GM18505 (cell line): Measurements from ENCODE around the gene PLEKHA4.
"Not testable (repeated sequence)": the region's sequence is repeated elsewhere in the genome, so short reads cannot be mapped to it uniquely, and the experiment has no call there.

Experiments used
- ATAC-seq: cut with Tn5 transposase; IDR thresholded peaks from one replicate; pipeline ENCODE4 v1.9.1; 2021; ENCODE audit not compliant: unreplicated experiment
- POLR2A ChIP-seq: IDR thresholded peaks from 4 replicates; pipeline ENCODE4 v1.6.1; 2011; ENCODE audit warnings: borderline replicate concordance; ENCODE audit not compliant: insufficient read depth, insufficient read length; ENCODE audit errors: extremely low read depth

PLEKHA4 gene, protein sequence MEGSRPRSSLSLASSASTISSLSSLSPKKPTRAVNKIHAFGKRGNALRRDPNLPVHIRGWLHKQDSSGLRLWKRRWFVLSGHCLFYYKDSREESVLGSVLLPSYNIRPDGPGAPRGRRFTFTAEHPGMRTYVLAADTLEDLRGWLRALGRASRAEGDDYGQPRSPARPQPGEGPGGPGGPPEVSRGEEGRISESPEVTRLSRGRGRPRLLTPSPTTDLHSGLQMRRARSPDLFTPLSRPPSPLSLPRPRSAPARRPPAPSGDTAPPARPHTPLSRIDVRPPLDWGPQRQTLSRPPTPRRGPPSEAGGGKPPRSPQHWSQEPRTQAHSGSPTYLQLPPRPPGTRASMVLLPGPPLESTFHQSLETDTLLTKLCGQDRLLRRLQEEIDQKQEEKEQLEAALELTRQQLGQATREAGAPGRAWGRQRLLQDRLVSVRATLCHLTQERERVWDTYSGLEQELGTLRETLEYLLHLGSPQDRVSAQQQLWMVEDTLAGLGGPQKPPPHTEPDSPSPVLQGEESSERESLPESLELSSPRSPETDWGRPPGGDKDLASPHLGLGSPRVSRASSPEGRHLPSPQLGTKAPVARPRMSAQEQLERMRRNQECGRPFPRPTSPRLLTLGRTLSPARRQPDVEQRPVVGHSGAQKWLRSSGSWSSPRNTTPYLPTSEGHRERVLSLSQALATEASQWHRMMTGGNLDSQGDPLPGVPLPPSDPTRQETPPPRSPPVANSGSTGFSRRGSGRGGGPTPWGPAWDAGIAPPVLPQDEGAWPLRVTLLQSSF

DNA sequence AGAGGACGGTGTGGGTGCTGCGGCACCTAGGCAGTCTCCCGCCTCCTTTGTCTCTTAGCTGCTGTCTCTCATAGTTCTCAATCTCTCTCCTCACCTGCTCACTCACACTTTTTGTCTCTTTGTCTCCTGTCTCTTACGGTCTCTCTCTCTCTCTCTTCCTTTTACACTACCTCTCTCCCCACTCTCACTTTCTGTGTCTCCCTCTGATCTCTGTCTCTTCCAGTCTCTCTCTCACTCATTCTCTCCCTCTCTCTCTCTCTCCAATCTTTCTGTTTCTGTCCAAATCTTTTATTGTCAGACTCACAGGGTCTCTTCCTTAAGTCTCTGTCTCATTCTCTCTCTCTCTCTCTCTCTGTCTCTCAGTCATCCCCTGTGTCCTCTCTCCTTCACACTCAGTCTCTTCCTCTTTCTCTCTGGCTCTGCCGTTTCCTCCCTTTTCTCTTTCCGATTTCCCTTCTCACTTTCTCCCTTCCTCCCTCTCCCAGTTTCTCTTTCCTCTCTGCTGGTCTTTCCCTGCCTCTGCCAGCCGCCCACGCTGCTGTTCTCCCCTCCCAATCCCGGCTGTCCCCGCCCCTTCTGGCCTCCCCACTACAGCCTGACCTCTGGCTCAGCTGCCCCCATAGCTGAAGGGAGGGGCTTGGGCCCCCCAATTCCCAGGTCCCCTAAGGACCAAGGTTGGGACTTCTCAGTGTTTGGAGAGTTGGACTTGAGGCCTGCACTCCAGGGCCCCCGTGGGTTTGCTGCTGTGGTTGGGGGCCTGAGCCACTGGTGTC is at the start of gene PLEKHA4:
Gene PLEKHA4 (minus strand): TSS at position 504 of the 773 bp plus-strand sequence. CDS start 997 bp downstream, outside the sequence.
- no peak for TF ChIP-seq POLR2A
- no peak for ATAC-seq

DNA sequence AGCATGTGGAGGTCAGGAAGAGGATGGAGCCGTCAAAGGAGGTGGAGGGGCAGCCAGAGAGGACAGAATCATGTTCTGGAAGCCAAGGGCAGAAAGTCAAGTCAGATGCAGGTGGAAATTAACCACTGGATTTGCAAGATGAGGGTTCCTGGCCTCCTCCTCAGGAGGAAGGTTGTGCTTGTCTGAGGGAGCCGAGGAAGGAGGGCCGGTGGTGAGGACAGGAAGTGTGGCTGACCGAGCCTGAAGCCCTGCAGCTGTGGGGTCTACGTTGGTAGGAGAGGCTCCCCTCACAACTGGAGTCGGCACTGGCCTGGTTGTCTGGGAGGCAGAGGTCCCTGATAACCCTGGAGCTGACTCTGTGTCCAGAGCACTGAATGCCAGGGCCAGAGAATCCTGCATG is 49.7 kb upstream of the PLEKHA4 start:
- TF ChIP-seq POLR2A = no peak
- no peak for ATAC-seq

DNA sequence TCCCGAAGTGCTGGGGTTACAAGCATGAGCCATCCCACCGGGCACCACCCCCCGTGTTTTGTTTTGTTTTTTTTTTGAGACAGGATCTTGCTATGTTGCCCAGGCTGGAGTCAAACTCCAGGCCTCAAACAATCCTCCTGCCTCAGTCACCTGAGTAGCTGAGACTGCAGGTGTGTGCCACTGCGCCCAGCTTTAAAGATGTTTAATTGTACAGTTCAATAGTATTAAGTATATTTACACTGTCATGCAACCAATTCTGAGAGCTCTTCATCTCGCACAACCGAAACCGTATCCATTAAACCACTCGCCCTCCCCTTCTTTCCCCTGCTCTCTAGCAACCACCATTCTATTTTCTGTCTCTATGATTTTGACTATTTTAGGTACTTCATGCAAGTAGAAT is 47.3 kb upstream of the PLEKHA4 start:
- no peak for ATAC-seq
- TF ChIP-seq POLR2A = no peak

DNA sequence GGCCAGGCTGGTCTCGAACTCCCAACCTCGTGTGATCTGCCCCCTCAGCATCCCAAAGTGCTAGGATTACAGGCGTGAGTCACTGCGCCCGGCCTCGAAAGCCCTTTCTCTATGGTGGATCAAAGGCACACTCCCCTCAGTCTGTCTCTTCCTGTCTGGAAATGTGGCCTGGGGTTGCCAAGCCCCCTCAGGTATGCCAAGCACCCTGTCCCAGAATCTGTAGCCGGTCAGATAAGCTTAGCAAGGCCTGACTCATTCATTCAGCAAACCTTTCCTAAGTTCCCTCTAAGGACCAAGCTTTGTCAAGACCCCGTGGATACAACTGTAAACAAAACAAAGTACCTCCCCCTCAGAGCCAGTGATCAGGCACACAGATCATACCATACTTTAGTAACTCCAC is 45.8 kb upstream of the PLEKHA4 start:
- no peak for ATAC-seq
- TF ChIP-seq POLR2A = no peak

DNA sequence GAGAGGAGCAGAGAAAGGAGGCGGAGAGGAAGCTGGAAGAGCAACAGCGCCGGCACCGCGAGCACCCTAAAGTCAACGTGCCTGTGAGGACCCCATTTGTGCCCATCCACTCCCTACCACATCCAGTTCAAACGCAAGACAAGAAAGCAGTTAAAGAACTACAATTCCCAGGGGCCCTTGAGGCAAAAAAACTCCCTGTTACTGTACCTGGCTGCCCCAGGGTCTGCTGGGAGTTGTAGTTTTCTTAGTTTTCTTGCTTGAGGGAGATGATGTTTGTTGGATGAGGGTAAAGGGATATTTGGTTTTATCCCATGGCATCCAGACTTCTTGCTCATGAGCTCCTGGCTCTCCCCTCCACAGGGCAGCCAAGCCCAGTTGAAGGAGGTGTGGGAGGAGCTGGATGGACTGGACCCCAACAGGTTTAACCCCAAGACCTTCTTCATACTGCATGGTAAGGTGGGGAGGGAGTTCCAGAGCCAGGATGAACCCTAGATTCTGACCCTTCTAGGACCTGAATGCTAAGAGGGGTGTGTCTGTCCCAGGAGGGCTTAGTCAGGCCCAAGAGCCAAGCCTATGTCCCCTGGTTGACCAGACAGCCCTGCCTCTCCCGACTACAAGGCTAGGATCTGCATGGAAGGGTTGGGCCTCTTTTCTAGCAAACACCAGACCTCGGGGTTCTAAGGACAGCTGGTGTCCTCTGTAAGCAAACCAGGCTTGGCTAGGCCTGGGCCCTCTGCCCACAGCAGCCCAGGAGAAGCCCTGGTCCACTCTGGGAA is 44.9 kb upstream of the PLEKHA4 start:
- no peak for TF ChIP-seq POLR2A
- ATAC-seq = no peak

DNA sequence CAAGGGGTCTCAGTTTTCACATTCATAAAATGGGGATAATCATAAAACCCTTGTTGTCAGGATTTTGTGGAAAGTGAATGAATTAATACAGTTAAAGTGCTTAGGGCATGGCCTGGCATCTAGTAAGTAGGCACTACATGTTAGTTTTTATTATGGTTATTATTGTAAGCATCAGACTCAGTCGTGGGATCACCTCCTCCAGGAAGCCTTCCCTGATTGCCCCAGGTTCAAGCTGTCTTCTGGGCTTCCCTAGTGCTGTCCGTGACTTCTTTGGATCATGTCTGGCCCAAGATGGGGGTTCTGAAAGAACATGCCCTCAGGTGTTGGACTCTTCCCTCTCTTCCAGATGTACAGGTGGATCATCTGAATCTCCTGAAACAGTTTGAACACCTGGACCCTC is 42.4 kb upstream of the PLEKHA4 start:
- ATAC-seq = no peak
- TF ChIP-seq POLR2A = no peak

DNA sequence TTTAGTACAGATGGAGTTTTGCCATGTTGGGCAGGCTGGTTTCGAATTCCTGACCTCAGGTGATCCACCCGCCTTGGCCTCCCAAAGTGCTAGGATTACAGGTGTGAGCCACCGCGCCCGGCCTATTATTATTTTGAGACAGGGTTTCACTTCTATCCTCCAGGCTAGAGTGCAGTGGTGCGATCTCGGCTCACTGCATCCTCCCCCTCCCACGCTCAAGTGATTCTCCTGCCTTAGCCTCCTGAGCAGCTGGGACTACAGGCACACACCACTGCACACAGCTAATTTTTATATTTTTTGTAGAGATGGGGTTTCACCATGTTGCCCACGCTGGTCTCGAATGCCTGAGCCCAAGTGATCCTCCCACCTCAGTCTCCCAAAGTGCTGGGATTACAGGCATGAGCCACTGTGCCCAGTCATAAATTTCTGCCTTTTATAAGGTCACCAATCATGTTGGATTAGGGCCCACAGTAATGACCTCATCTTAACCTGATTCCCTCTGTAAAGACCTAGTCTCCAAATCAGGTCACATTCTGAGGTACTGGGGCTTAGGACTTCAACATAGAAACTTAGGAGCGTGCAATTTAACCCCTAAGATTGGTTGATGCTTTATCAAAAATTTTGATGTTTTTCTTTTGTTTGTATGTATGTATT is 41.1 kb upstream of the PLEKHA4 start:
- ATAC-seq = not testable (repeated sequence)

DNA sequence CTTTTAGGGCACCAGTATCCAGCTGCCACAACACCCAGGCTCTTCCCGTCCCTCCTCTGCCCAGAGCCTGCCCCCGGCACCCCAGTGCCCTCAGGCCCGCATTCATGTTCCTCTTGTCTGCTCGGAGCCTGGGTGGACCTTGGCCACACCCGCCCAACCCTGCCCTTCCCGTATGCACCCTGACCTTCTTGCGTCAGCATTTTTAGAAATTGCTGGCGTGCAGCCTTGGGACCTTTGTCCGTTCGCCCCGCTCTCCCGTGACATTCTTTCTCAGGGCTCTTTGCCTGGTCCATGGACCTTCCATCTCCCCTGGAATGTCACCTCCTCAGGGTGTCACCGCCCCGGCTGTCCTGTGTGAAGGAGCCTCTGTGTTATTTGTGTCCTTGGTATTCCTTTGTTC is 39.3 kb upstream of the PLEKHA4 start:
- no peak for TF ChIP-seq POLR2A
- no peak for ATAC-seq

DNA sequence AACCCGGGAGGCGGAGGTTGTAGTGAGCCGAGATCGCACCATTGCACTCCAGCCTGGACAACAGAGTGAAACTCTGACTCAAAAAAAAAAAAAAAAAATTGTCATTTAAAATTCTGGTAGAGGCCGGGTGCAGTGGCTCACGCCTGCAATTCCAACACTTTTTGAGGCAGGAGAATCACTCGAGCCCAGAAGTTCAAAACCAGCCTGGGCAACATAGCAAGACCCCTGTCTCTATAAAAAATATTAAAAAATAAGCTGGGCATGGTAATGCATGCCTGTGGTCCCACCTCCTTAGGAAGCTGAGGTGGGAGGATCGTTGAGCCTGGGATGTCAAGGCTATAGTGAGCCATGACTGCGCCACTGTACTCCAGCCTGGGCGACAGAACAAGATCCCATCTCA is 37.9 kb upstream of the PLEKHA4 start:
- TF ChIP-seq POLR2A = no peak

DNA sequence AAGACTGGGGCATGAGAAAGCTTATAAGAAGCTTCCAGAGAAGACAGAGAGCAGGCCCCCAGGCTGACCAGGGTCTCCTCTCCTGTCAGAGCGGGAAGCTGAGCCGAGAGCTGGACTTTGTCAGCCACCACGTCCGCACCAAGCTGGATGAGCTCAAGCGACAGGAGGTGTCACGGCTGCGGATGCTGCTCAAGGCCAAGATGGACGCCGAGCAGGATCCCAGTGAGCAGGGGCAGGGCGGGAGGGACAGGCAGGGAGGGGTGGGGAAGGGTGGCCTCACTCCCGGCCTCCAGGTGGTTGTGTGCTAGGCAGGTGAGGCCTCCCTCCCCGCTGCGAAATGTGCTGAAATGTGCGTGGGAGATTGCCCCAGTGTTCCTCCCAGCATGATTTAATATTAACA is 37.2 kb upstream of the PLEKHA4 start:
- TF ChIP-seq POLR2A = no peak
- no peak for ATAC-seq

More for the DNA sequence above, 37.9 kb upstream of the PLEKHA4 start:
- no peak for ATAC-seq

DNA sequence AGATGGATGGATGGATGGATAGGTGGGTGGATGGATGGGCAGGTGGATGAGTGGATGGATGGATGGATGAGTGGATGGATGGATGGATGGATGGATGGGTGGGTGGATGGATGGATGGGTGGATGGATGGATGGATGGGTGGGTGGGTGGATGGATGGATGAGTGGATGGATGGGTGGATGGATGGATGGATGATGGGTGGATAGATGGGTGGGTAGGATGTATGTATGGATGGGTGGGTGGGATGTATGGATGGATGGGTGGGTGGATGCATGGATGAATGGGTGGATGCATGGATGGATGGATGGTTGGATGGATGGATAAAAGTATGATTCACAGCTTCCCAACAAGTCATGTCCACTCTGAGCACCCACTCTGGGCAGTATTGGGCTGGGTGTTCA is 35.4 kb upstream of the PLEKHA4 start:
- not testable (repeated sequence) for ATAC-seq

DNA sequence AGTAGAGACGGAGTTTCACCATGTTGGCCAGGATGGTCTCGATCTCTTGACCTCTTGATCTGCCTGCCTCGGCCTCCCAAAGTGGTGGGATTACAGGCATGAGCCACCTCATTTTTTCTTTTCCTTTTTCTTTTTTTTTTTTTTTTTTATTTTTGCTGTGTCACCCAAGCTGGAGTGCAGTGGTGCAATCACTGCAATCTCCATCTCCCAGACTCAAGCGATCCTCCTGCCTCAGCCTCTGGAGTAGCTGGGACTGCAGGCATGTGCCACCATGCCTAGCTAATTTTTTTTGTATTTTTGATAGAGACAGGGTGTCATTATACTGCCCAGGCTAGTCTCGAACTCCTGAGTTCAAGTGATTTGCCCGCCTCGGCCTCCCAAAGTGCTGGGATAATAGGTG is 33.9 kb upstream of the PLEKHA4 start:
- ATAC-seq = not testable (repeated sequence)
